Fibroblast of pulmonary artery (primary cell): ENCODE results near the gene DDIT3.
"Not testable (repeated sequence)": the region's sequence is repeated elsewhere in the genome, so short reads cannot be mapped to it uniquely, and the experiment has no call there.

Experiments
- DNase-seq: peaks from one replicate; pipeline ENCODE4 v3.0.0-alpha.2; 2010; ENCODE audit warnings: low read depth
- H3K4me3 ChIP-seq: replicated peaks from 2 replicates; pipeline ENCODE4 v1.5.1; 2011; ENCODE audit warnings: low read depth, mild to moderate bottlenecking, control low read depth, low read length, moderate library complexity
- CTCF ChIP-seq: IDR thresholded peaks from 2 replicates; pipeline ENCODE4 v1.5.1; 2011; ENCODE audit warnings: mild to moderate bottlenecking, control low read depth, low read length, inconsistent platforms; ENCODE audit errors: missing control alignments

DDIT3 gene

GRCh38 chr12:57497223-57498131 lies 22.8 kb downstream of the DDIT3 start:
- no peak overlapping the region for H3K4me3 ChIP-seq
- no peak for DNase-seq
- TF ChIP-seq CTCF, result no peak

- no peak for TF ChIP-seq CTCF
- no peak for DNase-seq
- H3K4me3 ChIP-seq, result no peak overlapping the region
These were observed 23.5 kb downstream of the DDIT3 start for GRCh38 chr12:57496822-57497221.

DNA sequence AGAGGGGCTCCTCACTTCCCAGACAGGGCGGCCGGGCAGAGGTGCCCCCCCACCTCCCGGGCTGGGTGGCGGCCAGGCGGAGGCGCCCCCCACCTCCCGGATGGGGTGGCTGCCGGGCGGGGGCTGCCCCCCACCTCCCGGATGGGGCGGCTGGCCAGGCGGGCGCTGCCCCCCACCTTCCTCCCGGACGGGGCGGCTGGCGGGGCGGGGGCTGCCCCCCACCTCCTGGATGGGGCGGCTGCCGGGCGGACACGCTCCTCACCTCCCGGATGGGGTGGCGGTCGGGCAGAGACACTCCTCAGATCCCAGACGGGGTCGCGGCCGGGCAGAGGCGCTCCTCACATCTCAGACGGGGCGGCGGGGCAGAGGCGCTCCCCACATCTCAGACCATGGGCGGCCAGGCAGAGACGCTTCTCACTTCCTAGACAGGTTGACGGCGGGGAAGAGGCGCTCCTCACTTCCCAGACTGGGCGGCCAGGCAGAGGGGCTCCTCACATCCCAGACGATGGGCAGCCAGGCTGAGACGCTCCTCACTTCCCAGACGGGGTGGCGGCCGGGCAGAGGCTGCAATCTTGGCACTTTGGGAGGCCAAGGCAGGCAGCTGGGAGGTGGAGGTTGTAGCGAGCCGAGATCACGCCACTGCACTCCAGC lies 25.1 kb downstream of the DDIT3 start:
- DNase-seq, H3K4me3 ChIP-seq: not testable (repeated sequence)

DNA sequence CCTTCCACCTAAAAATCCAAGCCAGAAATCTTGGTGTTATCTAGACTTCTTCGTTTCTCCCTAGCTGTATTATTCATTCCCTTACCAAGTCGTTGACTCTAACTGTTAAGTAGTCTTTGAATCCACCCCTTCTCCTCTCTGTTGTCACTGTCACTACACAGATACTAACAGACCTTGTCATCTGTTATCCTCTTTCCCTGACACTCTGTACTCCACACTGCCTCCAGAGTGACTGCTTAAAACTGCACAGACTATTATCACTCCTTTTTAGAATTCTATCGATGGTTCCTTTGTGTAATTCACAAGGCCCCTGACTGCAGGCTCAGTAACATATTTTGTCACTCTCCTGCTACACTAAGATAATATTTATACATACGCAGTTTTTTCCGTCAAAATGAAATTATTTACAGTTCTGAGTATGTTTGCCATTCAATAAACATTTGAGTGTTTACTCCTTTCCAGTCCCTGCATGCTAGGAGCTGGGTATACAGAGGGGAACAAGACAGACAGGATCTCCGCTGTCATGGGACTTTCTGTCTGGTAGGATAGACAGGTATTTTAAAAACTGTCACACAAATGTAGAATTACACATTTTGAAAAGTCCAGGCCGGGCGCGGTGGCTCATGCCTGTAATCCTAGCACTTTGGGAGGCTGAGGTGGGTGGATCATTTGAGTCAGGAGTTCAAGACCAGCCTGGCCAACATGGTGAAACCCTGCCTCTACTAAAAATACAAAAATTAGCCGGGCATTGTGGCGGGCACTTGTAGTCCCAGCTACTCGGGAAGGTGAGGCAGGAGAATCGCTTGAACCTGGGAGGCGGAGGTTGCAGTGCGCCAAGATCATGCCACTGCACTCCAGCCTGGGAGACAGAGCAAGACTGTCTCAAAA lies 28.7 kb downstream of the DDIT3 start:
- peak; percentile 26 for TF ChIP-seq CTCF
- DNase-seq, result no peak
- no peak overlapping the region for H3K4me3 ChIP-seq

DNA sequence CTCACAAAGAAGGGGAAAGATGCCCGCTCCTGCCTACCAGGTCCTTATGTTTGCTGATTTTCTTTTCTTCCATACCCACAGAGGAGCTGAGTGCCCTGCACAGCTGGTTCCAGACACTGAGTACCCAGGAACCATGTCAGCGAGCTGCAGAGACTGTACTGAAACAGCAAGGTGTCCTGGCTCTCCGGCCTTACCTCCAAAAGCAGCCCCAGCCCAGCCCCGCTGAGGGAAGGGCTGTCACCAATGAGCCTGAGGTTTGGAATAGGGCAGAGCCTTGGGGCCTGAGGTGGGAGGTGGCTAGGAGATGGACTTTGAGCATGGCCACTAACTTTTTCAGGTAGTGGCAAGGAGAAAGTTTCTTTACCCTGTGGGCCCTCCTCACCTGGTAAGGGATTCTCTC lies 30.2 kb downstream of the DDIT3 start:
- no peak for DNase-seq
- TF ChIP-seq CTCF, result no peak
- H3K4me3 ChIP-seq, result no peak overlapping the region

DNA sequence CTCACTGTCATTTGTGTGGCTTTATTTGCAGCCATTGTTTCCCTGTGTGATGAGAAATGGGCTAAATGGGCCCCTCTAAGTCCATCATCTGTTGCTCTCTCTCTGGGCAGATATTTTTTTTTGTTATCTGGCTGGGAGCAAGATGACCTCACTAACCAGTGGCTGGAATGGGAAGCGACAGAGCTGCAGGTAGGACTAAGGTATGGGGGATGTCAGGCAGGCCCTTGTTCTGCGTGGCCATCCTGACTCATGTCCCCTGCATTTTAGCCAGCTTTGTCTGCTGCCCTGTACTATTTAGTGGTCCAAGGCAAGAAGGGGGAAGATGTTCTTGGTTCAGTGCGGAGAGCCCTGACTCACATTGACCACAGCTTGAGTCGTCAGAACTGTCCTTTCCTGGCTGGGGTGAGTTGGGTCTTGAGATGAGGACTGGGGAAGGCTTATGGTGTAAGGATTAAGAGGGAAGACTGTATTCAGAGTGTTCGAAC lies 31.1 kb downstream of the DDIT3 start:
- H3K4me3 ChIP-seq, result peak overlapping the region; percentile 99
- no peak for DNase-seq
- no peak for TF ChIP-seq CTCF
